MG63 (cell line): Measurements from ENCODE around the gene AP4B1. TPM values are rescaled to one million over a fixed set of nuclear protein-coding genes. Genes with fewer than 3 reads are reported as not detected.

ENCODE experiments used
- DNase-seq: peaks from one replicate; pipeline ENCODE4 v3.0.0-alpha.2; 2020
- H3K27me3 ChIP-seq: fragments of 250-450 bp; sonication (Bioruptor Pico); 2 replicates; pipeline ENCODE4 v1.5.1; 2020; ENCODE audit warnings: mild to moderate bottlenecking, moderate library complexity
- H3K36me3 ChIP-seq: fragments of 250-450 bp; sonication (Bioruptor Pico); 2 replicates; pipeline ENCODE4 v1.5.1; 2020; ENCODE audit warnings: mild to moderate bottlenecking, moderate library complexity
- H3K4me3 ChIP-seq: fragments of 250-450 bp; sonication (Bioruptor Pico); 2 replicates; pipeline ENCODE4 v1.5.1; 2020; ENCODE audit warnings: mild to moderate bottlenecking, moderate library complexity
- H3K9me3 ChIP-seq: fragments of 250-450 bp; sonication (Bioruptor Pico); 2 replicates; pipeline ENCODE4 v1.5.1; 2020; ENCODE audit warnings: mild to moderate bottlenecking, moderate library complexity
- total RNA-seq: library from RNA; depleted of rRNA; stranded (reverse); fragments of >200 nt; shearing (Covaris generic); gene quantifications from 2 replicates; pipeline ENCODE4 v1.2.3, GENCODE V29; 2014; ENCODE audit warnings: low replicate concordance

Gene AP4B1
- total RNA-seq, 1 experiment from 2014 or later: 12.7 TPM

GRCh38 chr1:113913312-113913668 lies 8.7 kb upstream of the AP4B1 start:
- Histone ChIP-seq H3K4me3 (no peak overlapping the region), H3K36me3 (peaks cover 48% of the 10 kb centered on the region)
- no peak for DNase-seq

GRCh38 chr1:113912594-113913311 lies 8.2 kb upstream of the AP4B1 start:
- Histone ChIP-seq H3K4me3 (no peak overlapping the region), H3K27me3 (no peaks in the 10 kb centered on the region), H3K9me3 (no peaks in the 10 kb centered on the region), H3K36me3 (peaks cover 53% of the 10 kb centered on the region)
- peak; percentile 88 for DNase-seq

More at GRCh38 chr1:113913312-113913668, 8.7 kb upstream of the AP4B1 start:
- Histone ChIP-seq H3K27me3 (no peaks in the 10 kb centered on the region), H3K9me3 (no peaks in the 10 kb centered on the region)

- peak overlapping the region; percentile 88 for H3K4me3 ChIP-seq
- peak; percentile 26 for DNase-seq
- H3K36me3 ChIP-seq: peaks cover 50% of the 10 kb centered on the region
These were observed 849 bp upstream of the AP4B1 start for GRCh38 chr1:113905435-113905861.

GRCh38 chr1:113904293-113904673 lies 316 bp downstream of the AP4B1 start:
- Histone ChIP-seq H3K27me3 (no peaks in the 10 kb centered on the region), H3K9me3 (no peaks in the 10 kb centered on the region), H3K4me3 (peak overlapping the region; percentile 88), H3K36me3 (peaks cover 51% of the 10 kb centered on the region)
- no peak for DNase-seq

More at GRCh38 chr1:113905435-113905861, 849 bp upstream of the AP4B1 start:
- H3K27me3 ChIP-seq: no peaks in the 10 kb centered on the region
- no peaks in the 10 kb centered on the region for H3K9me3 ChIP-seq

- H3K4me3 ChIP-seq: peak overlapping the region; percentile 88
- H3K36me3 ChIP-seq: peaks cover 51% of the 10 kb centered on the region
- no peaks in the 10 kb centered on the region for H3K9me3 ChIP-seq
- DNase-seq: no peak
- H3K27me3 ChIP-seq: no peaks in the 10 kb centered on the region
These were observed 902 bp downstream of the AP4B1 start for GRCh38 chr1:113903501-113904292.

GRCh38 chr1:113901191-113901590 lies 3.4 kb downstream of the AP4B1 start:
- H3K36me3 ChIP-seq: peaks cover 59% of the 10 kb centered on the region
- H3K9me3 ChIP-seq: no peaks in the 10 kb centered on the region
- DNase-seq: no peak
- no peaks in the 10 kb centered on the region for H3K27me3 ChIP-seq
- no peak overlapping the region for H3K4me3 ChIP-seq

- Histone ChIP-seq H3K36me3 (peaks cover 77% of the 10 kb centered on the region), H3K27me3 (no peaks in the 10 kb centered on the region), H3K9me3 (no peaks in the 10 kb centered on the region), H3K4me3 (no peak overlapping the region)
- DNase-seq: no peak
These were observed 5.5 kb downstream of the AP4B1 start for GRCh38 chr1:113899111-113899510.

GRCh38 chr1:113898241-113898814 lies 6.3 kb downstream of the AP4B1 start:
- Histone ChIP-seq H3K36me3 (peaks cover 79% of the 10 kb centered on the region), H3K9me3 (no peaks in the 10 kb centered on the region), H3K4me3 (no peak overlapping the region), H3K27me3 (no peaks in the 10 kb centered on the region)
- DNase-seq: no peak

- Histone ChIP-seq H3K36me3 (peaks cover 63% of the 10 kb centered on the region), H3K27me3 (no peaks in the 10 kb centered on the region), H3K9me3 (no peaks in the 10 kb centered on the region), H3K4me3 (no peak overlapping the region)
- DNase-seq: no peak
These were observed 8.6 kb downstream of the AP4B1 start for GRCh38 chr1:113895961-113896360.

GRCh38 chr1:113895098-113895497 lies 9.5 kb downstream of the AP4B1 start:
- Histone ChIP-seq H3K4me3 (no peak overlapping the region), H3K27me3 (no peaks in the 10 kb centered on the region), H3K9me3 (no peaks in the 10 kb centered on the region), H3K36me3 (peaks cover 56% of the 10 kb centered on the region)
- DNase-seq: no peak

- Histone ChIP-seq H3K36me3 (peaks cover 39% of the 10 kb centered on the region), H3K4me3 (no peak overlapping the region), H3K9me3 (no peaks in the 10 kb centered on the region), H3K27me3 (no peaks in the 10 kb centered on the region)
- DNase-seq: no peak
These were observed 11.3 kb downstream of the AP4B1 start for GRCh38 chr1:113893267-113893666.

- no peak for DNase-seq
- no peak overlapping the region for H3K4me3 ChIP-seq
- H3K9me3 ChIP-seq: no peaks in the 10 kb centered on the region
- no peaks in the 10 kb centered on the region for H3K27me3 ChIP-seq
- peaks cover 26% of the 10 kb centered on the region for H3K36me3 ChIP-seq
These were observed 12.9 kb downstream of the AP4B1 start for GRCh38 chr1:113891631-113892220.

- H3K36me3 ChIP-seq: peaks cover 17% of the 10 kb centered on the region
- no peak for DNase-seq
- H3K27me3 ChIP-seq: no peaks in the 10 kb centered on the region
- no peak overlapping the region for H3K4me3 ChIP-seq
- H3K9me3 ChIP-seq: no peaks in the 10 kb centered on the region
These were observed 13.8 kb downstream of the AP4B1 start for GRCh38 chr1:113890816-113891215.

- Histone ChIP-seq H3K27me3 (no peaks in the 10 kb centered on the region), H3K4me3 (no peak within 1 kb of the TSS), H3K36me3 (no peaks in the 10 kb centered on the region), H3K9me3 (no peaks in the 10 kb centered on the region)
- DNase-seq: no peak
These were observed 17.0 kb downstream of the AP4B1 start, which contains the start of gene BCL2L15 for GRCh38 chr1:113887402-113888175. TSS of gene BCL2L15 (minus strand) at chr1:113887581. CDS start at chr1:113887375, 206 bp downstream.

- Histone ChIP-seq H3K9me3 (no peaks in the 10 kb centered on the region), H3K27me3 (no peaks in the 10 kb centered on the region), H3K36me3 (no peaks in the 10 kb centered on the region), H3K4me3 (no peak overlapping the region)
- no peak for DNase-seq
These were observed 17.9 kb downstream of the AP4B1 start for GRCh38 chr1:113886417-113887401.
